Measurements from ENCODE around the gene IL16.

IL16 gene

DNA sequence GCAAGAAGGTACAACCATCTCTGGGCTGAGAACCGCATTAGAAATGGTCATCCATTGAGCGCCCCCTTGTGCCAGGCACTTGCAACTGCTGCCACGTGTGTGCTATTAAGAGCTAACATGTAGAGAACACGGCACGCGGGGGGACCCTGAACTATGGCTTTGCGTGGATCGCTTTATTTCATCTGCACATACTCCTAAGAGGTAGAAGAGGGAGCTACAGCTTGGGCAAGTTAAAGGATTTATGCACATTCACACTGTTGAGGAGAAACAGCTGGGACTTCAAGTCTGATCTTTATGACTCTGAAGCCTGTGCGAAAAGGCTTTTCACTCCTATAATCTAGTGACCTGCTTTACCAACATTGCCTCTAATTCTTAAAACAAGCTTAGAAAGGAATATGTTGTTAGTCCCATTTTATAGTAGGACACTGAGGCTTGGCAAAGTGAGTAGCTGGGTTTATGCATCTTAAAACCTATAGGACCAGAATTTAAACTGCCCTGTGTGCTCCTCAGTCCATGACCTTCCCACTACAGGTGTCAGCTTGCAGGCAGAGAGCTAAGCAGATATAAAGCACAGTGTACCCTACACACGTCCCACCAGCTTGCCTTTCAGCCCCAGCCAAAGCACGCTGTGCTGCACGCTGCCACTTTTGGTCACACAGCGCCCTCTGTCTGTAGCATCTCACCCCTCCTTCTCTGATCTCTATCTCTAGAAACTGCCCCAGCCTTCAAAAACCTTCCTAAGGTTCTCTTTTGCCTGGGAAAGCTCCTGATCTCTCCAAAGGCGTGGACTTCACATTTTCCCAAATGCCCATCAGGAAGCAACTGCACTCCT is 69.5 kb downstream of the IL16 start:
- peak overlapping the region; percentile 34; the same call in 1 of the 2 replicates for H3K27ac ChIP-seq
- TF ChIP-seq, protein P1, sequence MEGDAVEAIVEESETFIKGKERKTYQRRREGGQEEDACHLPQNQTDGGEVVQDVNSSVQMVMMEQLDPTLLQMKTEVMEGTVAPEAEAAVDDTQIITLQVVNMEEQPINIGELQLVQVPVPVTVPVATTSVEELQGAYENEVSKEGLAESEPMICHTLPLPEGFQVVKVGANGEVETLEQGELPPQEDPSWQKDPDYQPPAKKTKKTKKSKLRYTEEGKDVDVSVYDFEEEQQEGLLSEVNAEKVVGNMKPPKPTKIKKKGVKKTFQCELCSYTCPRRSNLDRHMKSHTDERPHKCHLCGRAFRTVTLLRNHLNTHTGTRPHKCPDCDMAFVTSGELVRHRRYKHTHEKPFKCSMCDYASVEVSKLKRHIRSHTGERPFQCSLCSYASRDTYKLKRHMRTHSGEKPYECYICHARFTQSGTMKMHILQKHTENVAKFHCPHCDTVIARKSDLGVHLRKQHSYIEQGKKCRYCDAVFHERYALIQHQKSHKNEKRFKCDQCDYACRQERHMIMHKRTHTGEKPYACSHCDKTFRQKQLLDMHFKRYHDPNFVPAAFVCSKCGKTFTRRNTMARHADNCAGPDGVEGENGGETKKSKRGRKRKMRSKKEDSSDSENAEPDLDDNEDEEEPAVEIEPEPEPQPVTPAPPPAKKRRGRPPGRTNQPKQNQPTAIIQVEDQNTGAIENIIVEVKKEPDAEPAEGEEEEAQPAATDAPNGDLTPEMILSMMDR (conservative IDR thresholded peaks at IDR 0.05): peak; percentile 90

DNA sequence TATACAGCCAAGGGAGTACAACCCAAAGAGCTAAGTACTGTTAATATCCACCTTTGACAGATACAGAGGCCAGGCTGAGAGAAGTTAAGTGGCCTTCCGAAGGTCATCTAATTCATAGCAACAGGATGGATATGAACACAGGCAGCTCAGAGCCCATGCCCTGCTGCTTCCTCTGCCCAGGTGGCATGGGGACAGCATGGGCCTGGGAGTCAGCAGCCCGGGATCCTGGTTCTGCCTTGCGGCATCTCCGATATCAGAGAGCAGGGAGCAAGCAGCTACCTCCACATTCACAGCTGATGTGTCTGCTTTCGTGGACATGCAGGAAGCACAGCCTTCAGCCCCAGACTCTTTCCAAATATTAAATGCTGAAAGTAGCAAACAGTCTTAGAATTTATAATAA is 71.7 kb downstream of the IL16 start:
- TF ChIP-seq, protein P1 (conservative IDR thresholded peaks at IDR 0.05): no peak
- no peak overlapping the region for H3K27ac ChIP-seq

DNA sequence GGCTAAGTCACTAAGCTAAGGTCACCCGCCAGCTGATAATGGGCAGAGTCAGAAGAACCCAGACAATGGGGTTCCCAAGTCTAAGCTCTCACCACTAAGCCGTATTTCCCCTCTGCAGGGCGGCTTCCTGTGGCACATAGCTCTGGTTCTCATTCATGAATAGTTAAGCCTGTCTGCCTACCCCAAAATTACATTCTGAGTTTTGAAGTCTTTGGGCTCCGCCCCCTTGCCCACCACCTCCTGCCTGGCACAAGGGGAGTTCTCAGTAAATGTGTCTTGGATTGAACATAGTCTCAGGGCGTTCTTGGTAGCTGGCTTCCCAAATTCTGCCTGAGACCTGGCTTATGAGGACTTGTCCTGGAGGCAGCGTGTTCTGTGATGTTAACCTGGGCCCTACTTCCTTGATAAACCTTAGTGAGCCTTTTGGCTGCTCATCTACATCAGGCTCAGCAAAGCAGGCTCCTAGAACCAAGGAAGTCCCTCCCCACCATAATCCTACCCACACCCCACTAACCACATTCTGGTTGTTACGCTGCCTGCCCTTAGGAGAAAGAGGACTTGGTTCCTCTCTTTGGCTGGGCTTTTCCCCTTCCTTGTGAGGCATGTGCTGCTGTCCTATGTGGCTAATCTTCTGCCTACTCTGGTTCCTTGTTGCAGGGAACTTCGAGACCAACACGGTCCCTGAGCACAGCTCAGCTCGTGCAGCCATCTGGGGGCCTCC is 72.4 kb downstream of the IL16 start:
- TF ChIP-seq, protein P1 (conservative IDR thresholded peaks at IDR 0.05): no peak
- no peak overlapping the region for H3K27ac ChIP-seq

DNA sequence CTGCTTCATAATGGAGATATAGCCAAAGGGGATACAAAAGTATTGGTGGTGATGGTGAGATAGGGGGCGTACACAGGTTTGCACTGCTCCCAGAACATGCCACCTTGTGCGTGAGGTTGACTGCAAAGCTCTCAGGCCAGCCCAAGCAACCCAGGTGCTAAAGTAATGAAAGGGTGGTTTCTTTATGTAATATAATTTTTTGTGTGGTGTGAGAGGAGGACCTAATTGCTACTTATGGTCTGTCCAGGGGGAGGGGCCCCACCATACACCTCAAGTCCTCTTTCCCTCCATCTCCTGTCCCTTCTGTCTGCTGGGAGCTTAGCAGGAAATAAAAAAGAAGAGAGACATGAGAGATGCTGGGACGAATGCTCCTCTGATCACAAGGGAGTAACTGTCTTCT is 73.5 kb downstream of the IL16 start:
- no peak overlapping the region for H3K27ac ChIP-seq
- TF ChIP-seq, protein P1 (conservative IDR thresholded peaks at IDR 0.05): no peak

DNA sequence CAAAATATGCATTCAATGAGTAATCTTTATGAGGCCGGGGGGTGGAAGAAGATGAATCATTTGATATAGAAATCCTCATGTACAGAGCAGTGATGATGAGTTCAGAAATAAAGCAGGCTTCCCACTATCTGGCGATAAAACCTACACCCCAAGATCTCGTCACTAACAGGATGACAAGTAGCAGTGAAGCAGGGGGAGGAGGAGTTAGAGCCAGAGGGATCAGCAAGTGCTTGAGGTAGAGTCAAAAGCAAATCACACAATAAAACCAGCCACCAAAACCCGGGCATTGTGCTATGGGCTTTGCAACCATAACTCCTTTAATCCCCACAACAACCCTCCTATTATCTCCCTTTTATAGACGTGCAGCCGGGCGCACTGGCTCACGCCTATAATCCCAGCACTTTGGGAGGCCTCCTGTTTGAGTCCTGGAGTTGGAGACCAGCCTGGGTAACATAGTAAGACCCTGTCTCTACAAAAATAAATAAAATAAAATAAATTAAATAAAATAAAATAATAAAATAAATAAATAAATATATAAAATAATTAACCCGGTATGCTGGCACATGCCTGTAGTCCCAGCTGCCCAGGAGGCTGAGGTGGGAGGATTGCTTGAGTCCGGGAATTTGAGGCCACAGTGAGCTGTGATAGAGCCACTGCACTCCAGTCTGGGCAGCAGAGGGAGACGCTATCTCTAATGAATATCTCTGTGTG is 74.3 kb downstream of the IL16 start:
- TF ChIP-seq, protein P1 (conservative IDR thresholded peaks at IDR 0.05): no peak
- no peak overlapping the region for H3K27ac ChIP-seq

DNA sequence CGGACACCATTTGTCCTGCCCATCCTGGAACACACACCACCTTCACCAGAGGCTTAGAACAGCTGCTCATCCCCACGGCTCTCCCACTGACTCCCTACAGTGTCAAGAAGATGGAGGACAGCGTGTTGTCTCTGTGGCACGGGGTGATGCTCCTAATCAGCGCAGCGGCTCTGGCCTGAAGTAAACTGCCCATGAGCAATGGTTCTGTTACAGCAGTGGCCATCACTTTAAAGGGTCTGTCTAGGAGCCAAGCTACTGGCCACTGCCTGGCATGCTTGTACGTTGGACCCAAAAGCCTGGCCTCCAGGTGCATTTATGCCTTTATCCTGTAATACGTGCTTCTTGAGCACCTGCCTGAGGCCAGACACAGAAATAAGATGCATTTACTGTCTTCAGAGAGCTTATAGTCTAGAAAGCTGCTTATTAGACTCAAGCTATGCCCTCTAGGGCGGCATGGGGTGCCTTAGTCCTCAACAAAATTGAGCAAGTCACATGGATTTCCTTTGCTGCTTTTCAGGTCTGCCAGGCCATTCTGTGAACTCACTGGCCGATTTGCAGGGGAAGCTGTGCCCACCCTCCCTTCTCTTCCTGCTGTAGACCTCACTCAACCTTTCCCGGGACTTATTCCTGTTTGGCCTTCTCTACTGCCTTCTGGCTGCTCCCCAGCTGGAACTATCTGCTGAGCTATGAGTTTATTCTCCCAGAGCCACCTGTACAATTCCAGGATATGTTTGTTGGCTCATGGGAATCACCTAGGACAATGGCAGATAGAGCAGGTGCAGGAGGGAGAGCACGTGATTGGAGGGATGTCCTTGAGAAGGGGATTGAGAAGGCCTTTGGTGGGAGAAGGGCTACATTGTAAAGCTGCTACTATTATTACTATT is 75.3 kb downstream of the IL16 start:
- no peak overlapping the region for H3K27ac ChIP-seq
- TF ChIP-seq, protein P1 (conservative IDR thresholded peaks at IDR 0.05): no peak

Data from VCaP (cell line).